Right cardiac atrium (tissue), 5 donors: ENCODE results near the gene MAG. TPM values are rescaled to one million over a fixed set of nuclear protein-coding genes. Genes with fewer than 3 reads are reported as not detected.

Experiments used
- ATAC-seq, 2 donors: fragments of 200-7000 bp; cut with Tn5 transposase; one replicate each; pipeline versions ENCODE4 v1.8.0 to v1.9.1; 2020; ENCODE audit warnings: moderate library complexity in 2 of 2, mild to moderate bottlenecking in 1 of 2
- DNase-seq, 3 donors: peaks; one replicate each; pipeline ENCODE4 v3.0.0-alpha.2; 2020
- H3K27ac ChIP-seq: one replicate; pipeline ENCODE4 v1.5.1; 2013; ENCODE audit warnings: mild to moderate bottlenecking, low read length, control low read depth, moderate library complexity
- H3K27me3 ChIP-seq: one replicate; pipeline ENCODE4 v1.6.1; 2013; ENCODE audit not compliant: control insufficient read depth, insufficient read depth
- H3K4me1 ChIP-seq: one replicate; pipeline ENCODE4 v1.6.1; 2013; ENCODE audit warnings: low read length; ENCODE audit not compliant: control insufficient read depth, insufficient read depth
- H3K4me3 ChIP-seq: one replicate; pipeline ENCODE4 v1.5.1; 2013; ENCODE audit warnings: low read length, control low read depth
- H3K9me3 ChIP-seq: one replicate; pipeline ENCODE4 v1.6.1; 2013; ENCODE audit warnings: low read length; ENCODE audit not compliant: control insufficient read depth
- WGBS: extraction: QIAGEN DNeasy Blood & Tissue Kit; methylation state at CpG from one replicate; pipeline ENCODE4 v1.1.7; 2013; 5-methylcytosine and 5-hydroxymethylcytosine counted together
- intact Hi-C, 4 donors: fragments of 100-400 bp; cut with DNase I; formaldehyde crosslinking; loops; one replicate each; pipeline versions ENCODE4 v1.11.0 to v1.14.0; 2022 to 2023
- polyA plus RNA-seq: library from polyadenylated mRNA; stranded (reverse); fragments of 200-250 nt; gene quantifications from one replicate; pipeline ENCODE4 v1.2.3, GENCODE V29; 2013
- total RNA-seq, 4 donors: library from RNA; stranded (reverse); fragmentation: NEBNext Ultra II Directional; extraction: Animal tissue kit (Norgen Biotek cat#: 25700); gene quantifications; one replicate each; pipeline ENCODE4 v1.2.1, GENCODE V29; 2021
- donor health status: healthy with polysubstance abuse.
- donor health status: DM: no; HTN: yes; CAD: no.
- donor health status: DM: no; HTN: no; CAD: no.
- donor health status: DM: no; HTN: yes; CAD: no; lungs with severe emphysema.
- donor health status: DM: yes; HTN: yes; CAD: no.

Gene MAG
- total and polyA plus RNA-seq, 5 donors: 1.3 TPM; not detected in 4

- no peaks in the 10 kb centered on the region for H3K9me3 ChIP-seq
- no peaks in the 10 kb centered on the region for H3K4me1 ChIP-seq
- 52% methylated on average over 25 of the region's 25 CpGs for WGBS
- DNase-seq (no peak), ATAC-seq (no peak)
- no peaks in the 10 kb centered on the region for H3K27me3 ChIP-seq
- H3K4me3 ChIP-seq: no peak overlapping the region
- intact Hi-C loops: no loop called here
- no peak overlapping the region for H3K27ac ChIP-seq
These were observed 3.2 kb downstream of the MAG start for GRCh38 chr19:35294859-35295791.

GRCh38 chr19:35295792-35296462 lies 4.0 kb downstream of the MAG start:
- no peaks in the 10 kb centered on the region for H3K9me3 ChIP-seq
- intact Hi-C loops: no loop called here
- H3K27ac ChIP-seq: no peak overlapping the region
- ATAC-seq (no peak), DNase-seq (no peak)
- WGBS: 52% methylated on average over 24 of the region's 24 CpGs
- H3K4me3 ChIP-seq: no peak overlapping the region
- no peaks in the 10 kb centered on the region for H3K27me3 ChIP-seq
- no peaks in the 10 kb centered on the region for H3K4me1 ChIP-seq

GRCh38 chr19:35296644-35297514 lies 4.9 kb downstream of the MAG start:
- Histone ChIP-seq H3K27ac (no peak overlapping the region), H3K4me1 (no peaks in the 10 kb centered on the region), H3K27me3 (no peaks in the 10 kb centered on the region), H3K9me3 (no peaks in the 10 kb centered on the region), H3K4me3 (no peak overlapping the region)
- intact Hi-C loops: no loop called here
- ATAC-seq (no peak), DNase-seq (no peak)
- 94% methylated on average over 7 of the region's 7 CpGs for WGBS

- H3K9me3 ChIP-seq: no peaks in the 10 kb centered on the region
- H3K27ac ChIP-seq: no peak overlapping the region
- WGBS: 95% methylated on average over 3 of the region's 3 CpGs
- intact Hi-C loops: no loop called here
- no peaks in the 10 kb centered on the region for H3K4me1 ChIP-seq
- no peaks in the 10 kb centered on the region for H3K27me3 ChIP-seq
- no peak for DNase-seq
- ATAC-seq: no peak
- H3K4me3 ChIP-seq: no peak overlapping the region
These were observed 5.5 kb downstream of the MAG start for GRCh38 chr19:35297515-35297848.

GRCh38 chr19:35297922-35298321 lies 6.0 kb downstream of the MAG start:
- intact Hi-C loops: no loop called here
- 98% methylated on average over 2 of the region's 2 CpGs for WGBS
- Histone ChIP-seq H3K27ac (no peak overlapping the region), H3K9me3 (no peaks in the 10 kb centered on the region), H3K4me1 (no peaks in the 10 kb centered on the region), H3K4me3 (no peak overlapping the region), H3K27me3 (no peaks in the 10 kb centered on the region)
- no peak for DNase-seq
- no peak for ATAC-seq

GRCh38 chr19:35298561-35298972 lies 6.6 kb downstream of the MAG start:
- DNase-seq (no peak), ATAC-seq (no peak)
- H3K4me1 ChIP-seq: no peaks in the 10 kb centered on the region
- 93% methylated on average over 5 of the region's 5 CpGs for WGBS
- no peaks in the 10 kb centered on the region for H3K27me3 ChIP-seq
- H3K9me3 ChIP-seq: no peaks in the 10 kb centered on the region
- H3K27ac ChIP-seq: no peak overlapping the region
- H3K4me3 ChIP-seq: no peak overlapping the region
- intact Hi-C loops: no loop called here

GRCh38 chr19:35299523-35300338 lies 7.8 kb downstream of the MAG start:
- WGBS: 44% methylated on average over 55 of the region's 55 CpGs
- peak; percentile 20 to 33 for ATAC-seq
- H3K4me1 ChIP-seq: no peaks in the 10 kb centered on the region
- H3K4me3 ChIP-seq: no peak overlapping the region
- DNase-seq: peak in 1 of 3 donors; percentile 64
- H3K27ac ChIP-seq: no peak overlapping the region
- H3K27me3 ChIP-seq: no peaks in the 10 kb centered on the region
- intact Hi-C loops: no loop called here
- H3K9me3 ChIP-seq: no peaks in the 10 kb centered on the region

- ATAC-seq: no peak
- H3K27ac ChIP-seq: no peak overlapping the region
- no peaks in the 10 kb centered on the region for H3K27me3 ChIP-seq
- 81% methylated on average over 10 of the region's 10 CpGs for WGBS
- no peaks in the 10 kb centered on the region for H3K4me1 ChIP-seq
- DNase-seq: no peak
- intact Hi-C loops: no loop called here
- H3K4me3 ChIP-seq: no peak overlapping the region
- H3K9me3 ChIP-seq: no peaks in the 10 kb centered on the region
These were observed 8.3 kb downstream of the MAG start for GRCh38 chr19:35300339-35300649.

GRCh38 chr19:35301961-35302360 lies 10.0 kb downstream of the MAG start:
- no peaks in the 10 kb centered on the region for H3K9me3 ChIP-seq
- no peaks in the 10 kb centered on the region for H3K27me3 ChIP-seq
- H3K4me1 ChIP-seq: no peaks in the 10 kb centered on the region
- WGBS: 94% methylated on average over 2 of the region's 2 CpGs
- ATAC-seq: no peak
- intact Hi-C loops: no loop called here
- H3K4me3 ChIP-seq: no peak overlapping the region
- DNase-seq: no peak
- no peak overlapping the region for H3K27ac ChIP-seq

GRCh38 chr19:35302446-35302845 lies 10.5 kb downstream of the MAG start:
- H3K27me3 ChIP-seq: no peaks in the 10 kb centered on the region
- 87% methylated on average over 16 of the region's 16 CpGs for WGBS
- ATAC-seq: no peak

More at GRCh38 chr19:35302446-35302845, 10.5 kb downstream of the MAG start:
- no peak overlapping the region for H3K4me3 ChIP-seq
- H3K27ac ChIP-seq: no peak overlapping the region
- DNase-seq: peak in 1 of 3 donors; percentile 13
- no peaks in the 10 kb centered on the region for H3K4me1 ChIP-seq
- no peaks in the 10 kb centered on the region for H3K9me3 ChIP-seq
- intact Hi-C loops: no loop called here
